Vagina (tissue), 2 donors: ENCODE data around the gene GGNBP2. TPM values are rescaled to one million over a fixed set of nuclear protein-coding genes. Genes with fewer than 3 reads are reported as not detected.

ENCODE experiments used
- DNase-seq, 2 donors: peaks; one replicate each; pipeline ENCODE4 v3.0.0-alpha.2; 2017; ENCODE audit errors: extremely low spot score in 2 of 2
- H3K27ac ChIP-seq: fragments of 200-600 bp; sonication (generic); one replicate; pipeline ENCODE4 v1.5.1; 2019
- H3K27me3 ChIP-seq: fragments of 200-600 bp; sonication (generic); one replicate; pipeline ENCODE4 v1.5.1; 2019
- H3K36me3 ChIP-seq, 2 donors: fragments of 200-600 bp; sonication (generic); one replicate each; pipeline ENCODE4 v1.5.1; 2017 to 2019
- H3K4me1 ChIP-seq: fragments of 200-600 bp; sonication (generic); one replicate; pipeline ENCODE4 v1.5.1; 2019
- H3K4me3 ChIP-seq, 2 donors: fragments of 200-600 bp; sonication (generic); 1 replicate in 1 of 2; 2 replicates in 1 of 2; pipeline ENCODE4 v1.5.1; 2016 to 2019
- H3K9me3 ChIP-seq: fragments of 200-600 bp; sonication (generic); one replicate; pipeline ENCODE4 v1.5.1; 2019
- POLR2A ChIP-seq, 2 donors: fragments of 450-650 bp; IDR thresholded peaks; one replicate each; pipeline ENCODE4 v1.6.1; 2017; ENCODE audit warnings: antibody characterized with exemption in 2 of 2, mild to moderate bottlenecking in 2 of 2, moderate library complexity in 2 of 2
- POLR2AphosphoS5 ChIP-seq, 2 donors: sonication (generic); formaldehyde crosslinking; IDR thresholded peaks; one replicate each; pipeline ENCODE4 v1.9.0; 2017; ENCODE audit warnings: antibody characterized with exemption in 2 of 2, mild to moderate bottlenecking in 2 of 2, low read depth in 1 of 2; ENCODE audit not compliant: insufficient read depth in 1 of 2
- intact Hi-C: fragments of 100-400 bp; cut with DNase I; formaldehyde crosslinking; loops from one replicate; pipeline ENCODE4 v1.15.1; 2023
- total RNA-seq: library from RNA; depleted of rRNA; stranded (reverse); fragments of >200 nt; gene quantifications from one replicate; pipeline ENCODE4 v1.2.3, GENCODE V29; 2016
- TF ChIP-seq, protein P1 (sequence below), 3 experiments: fragments of 450-650 bp in 2 of 3; fragments of 200-600 bp in 1 of 3; sonication (generic) in 1 of 3; IDR thresholded peaks; one replicate each; pipeline ENCODE4 v1.5.1; 2017 to 2019; ENCODE audit warnings: antibody characterized with exemption in 3 of 3, mild to moderate bottlenecking in 2 of 3, moderate library complexity in 2 of 3

The GGNBP2 gene
- total RNA-seq, 1 donor from 2014 or later, result 47.9 TPM

DNA sequence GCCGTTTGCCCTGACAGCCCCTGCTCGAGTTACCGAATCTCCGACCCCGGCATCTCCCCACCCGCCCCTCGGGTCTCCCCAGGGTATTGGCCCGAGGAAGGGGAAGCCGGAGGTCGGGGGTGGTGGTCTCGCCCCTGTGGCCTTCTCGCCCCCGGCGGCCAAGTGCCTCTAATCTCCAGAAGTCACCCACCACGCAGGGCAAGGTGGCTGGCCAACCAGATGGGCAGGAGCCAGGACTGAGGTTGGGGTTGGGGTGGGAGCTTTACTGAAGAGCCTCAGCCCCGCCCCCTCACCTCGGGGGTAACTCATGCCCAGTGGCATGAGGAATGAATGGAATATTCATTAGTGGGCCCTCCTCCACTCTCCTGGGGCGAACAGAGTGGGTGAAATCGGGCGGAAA lies 47.6 kb downstream of the GGNBP2 start:
- Histone ChIP-seq H3K4me1 (peaks cover 11% of the 10 kb centered on the region), H3K36me3 (peaks cover 0 to 11% of the 10 kb centered on the region in 2 donors), H3K4me3 (peak overlapping the region; percentile 68 to 97), H3K27ac (peak overlapping the region; percentile 53), H3K27me3 (no peaks in the 10 kb centered on the region), H3K9me3 (no peaks in the 10 kb centered on the region)
- TF ChIP-seq POLR2A (IDR thresholded peaks at IDR 0.05) (no peak), POLR2AphosphoS5 (IDR thresholded peaks at IDR 0.05; ENCODE audit: insufficient read depth in 1 of 2, low read depth in 1 of 2) (no peak)
- TF ChIP-seq, protein P1, sequence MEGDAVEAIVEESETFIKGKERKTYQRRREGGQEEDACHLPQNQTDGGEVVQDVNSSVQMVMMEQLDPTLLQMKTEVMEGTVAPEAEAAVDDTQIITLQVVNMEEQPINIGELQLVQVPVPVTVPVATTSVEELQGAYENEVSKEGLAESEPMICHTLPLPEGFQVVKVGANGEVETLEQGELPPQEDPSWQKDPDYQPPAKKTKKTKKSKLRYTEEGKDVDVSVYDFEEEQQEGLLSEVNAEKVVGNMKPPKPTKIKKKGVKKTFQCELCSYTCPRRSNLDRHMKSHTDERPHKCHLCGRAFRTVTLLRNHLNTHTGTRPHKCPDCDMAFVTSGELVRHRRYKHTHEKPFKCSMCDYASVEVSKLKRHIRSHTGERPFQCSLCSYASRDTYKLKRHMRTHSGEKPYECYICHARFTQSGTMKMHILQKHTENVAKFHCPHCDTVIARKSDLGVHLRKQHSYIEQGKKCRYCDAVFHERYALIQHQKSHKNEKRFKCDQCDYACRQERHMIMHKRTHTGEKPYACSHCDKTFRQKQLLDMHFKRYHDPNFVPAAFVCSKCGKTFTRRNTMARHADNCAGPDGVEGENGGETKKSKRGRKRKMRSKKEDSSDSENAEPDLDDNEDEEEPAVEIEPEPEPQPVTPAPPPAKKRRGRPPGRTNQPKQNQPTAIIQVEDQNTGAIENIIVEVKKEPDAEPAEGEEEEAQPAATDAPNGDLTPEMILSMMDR (IDR thresholded peaks at IDR 0.05), result no peak
- DNase-seq, result no peak
- intact Hi-C loops, result loop anchor here (10.0 kb wide), 1 partner anchor 48 kb away; the partner anchor contains the start of gene GGNBP2

DNA sequence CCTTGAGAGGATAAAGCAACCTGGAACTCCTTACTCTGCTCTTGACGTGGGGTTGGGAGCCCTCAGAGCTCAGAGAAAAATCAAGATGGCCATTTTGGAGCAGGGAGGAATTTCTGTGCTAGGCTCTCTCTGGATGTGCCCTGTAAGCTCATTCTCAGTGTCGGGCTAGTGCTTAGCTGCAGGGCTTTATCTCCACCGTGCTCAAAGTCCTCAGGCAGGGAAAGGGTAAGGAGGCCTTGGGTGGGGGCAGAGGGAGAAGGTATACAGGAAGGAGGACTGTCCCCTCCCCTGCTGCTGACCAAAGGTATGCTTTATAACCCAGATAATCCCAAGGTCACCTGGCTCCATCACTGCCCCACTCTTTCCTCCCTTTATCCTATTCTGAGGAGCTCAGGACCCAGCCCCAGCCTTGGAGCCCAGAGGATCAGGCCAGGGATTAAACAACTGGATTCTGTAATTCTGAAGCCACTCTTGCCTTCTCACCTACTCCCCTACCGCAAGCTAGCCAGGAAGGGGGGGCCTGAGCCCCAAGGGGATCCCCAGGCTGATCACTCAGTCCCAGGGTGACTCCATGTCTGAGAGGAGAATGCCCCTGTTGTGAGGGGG lies 48.1 kb downstream of the GGNBP2 start:
- Histone ChIP-seq H3K36me3 (peaks cover 0 to 6% of the 10 kb centered on the region in 2 donors), H3K27me3 (no peaks in the 10 kb centered on the region), H3K4me3 (peak overlapping the region; percentile 68 to 97), H3K4me1 (peaks cover 11% of the 10 kb centered on the region), H3K27ac (peak overlapping the region; percentile 53), H3K9me3 (no peaks in the 10 kb centered on the region)
- intact Hi-C loops, result loop anchor here (10.0 kb wide), 1 partner anchor 48 kb away; the partner anchor contains the start of gene GGNBP2
- no peak for TF ChIP-seq POLR2AphosphoS5 (IDR thresholded peaks at IDR 0.05; ENCODE audit: insufficient read depth in 1 of 2, low read depth in 1 of 2)
- TF ChIP-seq POLR2A (IDR thresholded peaks at IDR 0.05), result no peak
- TF ChIP-seq, protein P1 (IDR thresholded peaks at IDR 0.05), result no peak
- no peak for DNase-seq

DNA sequence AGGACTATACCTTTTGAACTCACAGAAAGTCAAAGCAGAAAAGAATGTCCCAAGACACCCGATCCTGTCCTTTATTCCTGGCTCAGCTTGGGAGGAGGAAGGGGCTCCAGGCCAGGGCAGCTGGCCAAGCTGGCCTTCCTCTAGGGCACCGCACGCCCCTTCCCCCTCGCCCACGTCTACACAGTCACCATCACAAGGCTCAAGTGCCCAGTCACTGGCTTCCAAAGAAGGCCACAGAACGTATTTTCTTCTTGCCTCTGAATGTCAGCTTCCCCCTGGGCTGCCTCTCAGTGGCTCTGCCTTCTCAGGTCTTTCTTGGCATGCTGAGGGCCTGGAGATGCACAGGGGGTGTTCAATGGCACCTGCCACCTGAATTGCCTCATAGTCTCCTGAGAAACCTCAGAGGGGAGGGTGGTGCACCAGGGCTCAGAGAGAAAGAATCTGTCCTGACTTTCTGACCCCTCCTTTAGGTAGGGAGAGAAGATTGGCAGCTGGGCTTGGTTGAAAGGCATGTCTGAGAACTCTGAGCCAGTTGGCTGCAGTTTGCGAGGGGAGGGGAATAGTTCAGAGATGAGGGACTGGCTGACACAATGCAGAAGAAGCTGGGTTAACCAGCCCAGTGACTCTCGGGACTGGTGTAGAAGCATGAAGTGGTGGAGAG lies 49.1 kb downstream of the GGNBP2 start:
- no peaks in the 10 kb centered on the region for H3K27me3 ChIP-seq
- peaks cover 11% of the 10 kb centered on the region for H3K4me1 ChIP-seq
- intact Hi-C loops, result loop anchor here (10.0 kb wide), 1 partner anchor 49 kb away; the partner anchor contains the start of gene GGNBP2
- no peak for DNase-seq
- TF ChIP-seq, protein P1 (IDR thresholded peaks at IDR 0.05), result no peak
- no peak for TF ChIP-seq POLR2AphosphoS5 (IDR thresholded peaks at IDR 0.05; ENCODE audit: insufficient read depth in 1 of 2, low read depth in 1 of 2)
- no peak for TF ChIP-seq POLR2A (IDR thresholded peaks at IDR 0.05)
- no peak overlapping the region for H3K4me3 ChIP-seq
- H3K27ac ChIP-seq, result no peak overlapping the region
- no peaks in the 10 kb centered on the region for H3K36me3 ChIP-seq
- H3K9me3 ChIP-seq, result no peaks in the 10 kb centered on the region

DNA sequence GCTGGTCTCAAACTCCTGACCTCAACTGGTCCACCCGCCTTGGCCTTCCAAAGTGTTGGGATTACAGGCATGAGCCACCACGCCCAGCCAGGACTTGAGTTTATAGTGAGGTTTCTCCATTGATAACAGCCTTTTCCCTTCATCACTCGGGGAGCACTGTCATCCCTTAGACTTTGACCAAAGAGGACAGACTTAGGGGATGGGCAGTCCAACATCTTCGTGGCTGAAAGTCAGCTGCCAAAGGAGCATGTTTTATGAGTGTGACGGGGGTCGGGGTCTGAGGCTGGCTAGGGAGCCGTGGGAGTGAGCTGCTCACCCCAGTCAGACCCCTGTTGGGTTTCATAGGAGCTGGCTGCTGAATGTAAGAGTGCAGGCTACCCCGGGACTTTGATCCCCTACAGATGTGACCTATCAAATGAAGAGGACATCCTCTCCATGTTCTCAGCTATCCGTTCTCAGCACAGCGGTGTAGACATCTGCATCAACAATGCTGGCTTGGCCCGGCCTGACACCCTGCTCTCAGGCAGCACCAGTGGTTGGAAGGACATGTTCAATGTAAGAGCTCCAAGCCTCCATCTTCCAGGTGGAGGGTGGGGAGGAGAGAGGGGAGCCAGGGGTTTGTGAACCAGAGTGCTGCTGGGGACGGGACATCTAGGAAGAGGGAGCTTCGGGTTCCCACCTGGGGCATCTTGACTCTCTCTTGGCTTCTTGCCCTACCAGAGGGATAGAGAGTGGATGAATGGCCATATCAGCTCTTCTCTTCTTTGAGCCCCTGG lies 50.1 kb downstream of the GGNBP2 start:
- Histone ChIP-seq H3K27me3 (no peaks in the 10 kb centered on the region), H3K36me3 (no peaks in the 10 kb centered on the region), H3K27ac (no peak overlapping the region), H3K9me3 (no peaks in the 10 kb centered on the region), H3K4me3 (no peak overlapping the region), H3K4me1 (peaks cover 11% of the 10 kb centered on the region)
- TF ChIP-seq POLR2A (IDR thresholded peaks at IDR 0.05) (no peak), POLR2AphosphoS5 (IDR thresholded peaks at IDR 0.05; ENCODE audit: insufficient read depth in 1 of 2, low read depth in 1 of 2) (no peak)
- TF ChIP-seq, protein P1 (IDR thresholded peaks at IDR 0.05), result no peak
- intact Hi-C loops, result loop anchor here (10.0 kb wide), 1 partner anchor 50 kb away; the partner anchor contains the start of gene GGNBP2
- no peak for DNase-seq
